OCI-LY7 (cell line): Measurements from ENCODE around the gene SHISAL2A. TPM values are rescaled to one million over a fixed set of nuclear protein-coding genes. Genes with fewer than 3 reads are reported as not detected.

ENCODE experiments used
- BruUV-seq: library from RNA; stranded (reverse); fragments of 400-500 nt; replicated peaks from 2 replicates; lab custom pipeline; 2021; lab: Mats Ljungman, UMichigan
- CTCF ChIA-PET: fragments of 300-600 bp; sonication (Branson Sonifier 250); formaldehyde crosslinking; loops from one replicate; lab custom pipeline; 2022; ENCODE audit warnings: antibody characterized with exemption; ENCODE audit not compliant: unreplicated experiment; lab: Charles Lee
- POLR2A ChIA-PET: fragments of 300-600 bp; sonication (Branson Sonifier 250); formaldehyde crosslinking; loops from one replicate; lab custom pipeline; 2022; ENCODE audit warnings: antibody characterized with exemption; lab: Charles Lee
- DNase-seq: peaks from one replicate; pipeline ENCODE4 v3.0.0-alpha.2; 2015; ENCODE audit warnings: low spot score
- H2AFZ ChIP-seq: fragments of 200-600 bp; sonication (generic), shearing (Covaris generic); 2 replicates; pipeline ENCODE4 v1.6.1; 2014; ENCODE audit warnings: mild to moderate bottlenecking, antibody characterized with exemption, low read length, moderate library complexity
- H3K27ac ChIP-seq: fragments of 200-600 bp; sonication (generic); 2 replicates; pipeline ENCODE4 v1.5.1; 2014; ENCODE audit warnings: mixed run types, low read depth, mild to moderate bottlenecking, moderate library complexity, low read length, inconsistent platforms; ENCODE audit not compliant: poor library complexity, severe bottlenecking
- H3K36me3 ChIP-seq: fragments of 200-600 bp; sonication (generic); 2 replicates; pipeline ENCODE4 v1.6.1; 2014; ENCODE audit warnings: mild to moderate bottlenecking, antibody characterized with exemption, low read length, moderate library complexity, mixed read lengths; ENCODE audit not compliant: insufficient read depth
- H3K4me1 ChIP-seq: fragments of 200-600 bp; sonication (generic); 2 replicates; pipeline ENCODE4 v1.5.1; 2014; ENCODE audit warnings: mild to moderate bottlenecking, low read length; ENCODE audit not compliant: insufficient read depth, poor library complexity, severe bottlenecking
- H3K4me2 ChIP-seq: fragments of 200-600 bp; sonication (generic); 2 replicates; pipeline ENCODE4 v1.6.1; 2014; ENCODE audit warnings: mild to moderate bottlenecking, low read length
- H3K4me3 ChIP-seq: fragments of 200-600 bp; sonication (generic); 2 replicates; pipeline ENCODE4 v1.5.1; 2014; ENCODE audit warnings: mild to moderate bottlenecking, low read depth, low read length; ENCODE audit not compliant: poor library complexity, severe bottlenecking
- H3K79me2 ChIP-seq: fragments of 200-600 bp; sonication (generic); 2 replicates; pipeline ENCODE4 v1.6.1; 2016; ENCODE audit warnings: low read depth, mild to moderate bottlenecking, low read length, moderate library complexity, mixed read lengths; ENCODE audit not compliant: insufficient read depth
- H3K9me2 ChIP-seq: fragments of 200-600 bp; sonication (generic); 2 replicates; pipeline ENCODE4 v1.6.1; 2016; ENCODE audit warnings: mild to moderate bottlenecking, low read length, mixed read lengths; ENCODE audit not compliant: insufficient read depth
- H3K9me3 ChIP-seq: fragments of 200-600 bp; sonication (generic); 2 replicates; pipeline ENCODE4 v1.6.1; 2014; ENCODE audit warnings: mild to moderate bottlenecking, mixed run types, low read length, mixed read lengths
- H4K20me1 ChIP-seq: fragments of 200-600 bp; sonication (generic); 2 replicates; pipeline ENCODE4 v1.6.1; 2014; ENCODE audit warnings: mild to moderate bottlenecking, antibody characterized with exemption, low read length, moderate library complexity, mixed read lengths; ENCODE audit not compliant: insufficient read depth
- CTCF ChIP-seq: fragments of 200-600 bp; sonication (generic); conservative IDR thresholded peaks from 2 replicates; pipeline ENCODE4 v1.5.1; 2014; ENCODE audit warnings: mild to moderate bottlenecking, antibody characterized with exemption, low read length, moderate library complexity, mixed read lengths
- EZH2phosphoT487 ChIP-seq: fragments of 200-600 bp; sonication (generic); IDR thresholded peaks from 2 replicates; pipeline ENCODE4 v1.6.1; 2018; ENCODE audit warnings: low read depth, borderline replicate concordance, mild to moderate bottlenecking, mixed run types, antibody characterized with exemption, low read length, moderate library complexity, mixed read lengths
- intact Hi-C: fragments of 100-400 bp; cut with micrococcal nuclease; formaldehyde crosslinking; loops from one replicate; pipeline ENCODE4 v1.10.0; 2022; ENCODE audit not compliant: unreplicated experiment
- total RNA-seq, 2 experiments: library from RNA; depleted of rRNA in 1 of 2; stranded (reverse); fragments of >200 nt in 1 of 2; shearing (Covaris generic) in 1 of 2; gene quantifications; 2 replicates each; pipeline ENCODE4 v1.2.3, GENCODE V29; 2014 to 2022

Gene SHISAL2A
- total RNA-seq, 2 experiments from 2014 or later: 0.27 to 0.69 TPM

GRCh38 chr1:52631759-52632331 lies 1.1 kb upstream of the SHISAL2A start:
- Histone ChIP-seq H3K4me2 (peak overlapping the region; percentile 47; the same call in 1 of the 2 replicates), H3K27ac (no peak overlapping the region), H3K79me2 (no peaks in the 10 kb centered on the region), H3K4me1 (peaks cover 57% of the 10 kb centered on the region), H3K36me3 (peaks cover 6% of the 10 kb centered on the region; the same call in 1 of the 2 replicates), H3K9me2 (no peaks in the 10 kb centered on the region), H3K9me3 (peaks cover 14% of the 10 kb centered on the region), H4K20me1 (no peaks in the 10 kb centered on the region), H3K4me3 (no peak overlapping the region), H2AFZ (peak overlapping the region; percentile 55; the same call in 1 of the 2 replicates)
- ChIA-PET POLR2A (interaction anchor here (0.6 to 0.7 kb wide), 4 partner anchors 9 to 824 kb away, joined by 3 to 4 read pairs (median 4); partner anchors contain the start of gene TUT4), CTCF (no interaction called here)
- TF ChIP-seq CTCF (no peak), EZH2phosphoT487 (no peak)
- no TSS peak for BruUV-seq
- intact Hi-C loops: no loop called here
- no peak for DNase-seq

GRCh38 chr1:52633291-52633754 lies 355 bp downstream of the SHISAL2A start:
- H3K79me2 ChIP-seq: no peaks in the 10 kb centered on the region
- no TSS peak for BruUV-seq
- ChIA-PET CTCF (no interaction called here), POLR2A (interaction anchor here (1.1 kb wide), 1 partner anchor 79 kb away, joined by 4 read pairs; no protein-coding TSS in a partner anchor)
- no peak for DNase-seq
- TF ChIP-seq EZH2phosphoT487: no peak
- TF ChIP-seq CTCF: no peak
- H3K9me2 ChIP-seq: no peaks in the 10 kb centered on the region
- H3K4me3 ChIP-seq: peak overlapping the region; percentile 26
- peak overlapping the region; percentile 55; the same call in 1 of the 2 replicates for H2AFZ ChIP-seq
- peak overlapping the region; percentile 52; the same call in 1 of the 2 replicates for H3K4me2 ChIP-seq
- intact Hi-C loops: no loop called here
- no peaks in the 10 kb centered on the region for H4K20me1 ChIP-seq
- peaks cover 66% of the 10 kb centered on the region for H3K4me1 ChIP-seq
- H3K9me3 ChIP-seq: peaks cover 14% of the 10 kb centered on the region
- H3K27ac ChIP-seq: no peak overlapping the region
- peaks cover 6% of the 10 kb centered on the region; the same call in 1 of the 2 replicates for H3K36me3 ChIP-seq

GRCh38 chr1:52634111-52634510 lies 1.1 kb downstream of the SHISAL2A start:
- ChIA-PET POLR2A (interaction anchor here (0.7 kb wide), 1 partner anchor 81 kb away, joined by 4 read pairs; the partner anchor contains the start of gene TUT4), CTCF (no interaction called here)
- H3K27ac ChIP-seq: no peak overlapping the region
- no peak overlapping the region for H2AFZ ChIP-seq
- no peak overlapping the region for H3K4me3 ChIP-seq
- peaks cover 6% of the 10 kb centered on the region; the same call in 1 of the 2 replicates for H3K36me3 ChIP-seq
- peaks cover 14% of the 10 kb centered on the region for H3K9me3 ChIP-seq
- no peak for TF ChIP-seq EZH2phosphoT487
- TF ChIP-seq CTCF: no peak
- H3K4me1 ChIP-seq: peaks cover 73% of the 10 kb centered on the region
- no TSS peak for BruUV-seq
- intact Hi-C loops: no loop called here
- H3K9me2 ChIP-seq: no peaks in the 10 kb centered on the region
- H4K20me1 ChIP-seq: no peaks in the 10 kb centered on the region
- H3K4me2 ChIP-seq: peak overlapping the region; percentile 52; the same call in 1 of the 2 replicates
- H3K79me2 ChIP-seq: no peaks in the 10 kb centered on the region
- no peak for DNase-seq
